ENCODE data around the gene GTF2F2. TPM values are rescaled to one million over a fixed set of nuclear protein-coding genes. Genes with fewer than 3 reads are reported as not detected.

Gene GTF2F2
- total and polyA plus RNA-seq, 2 donors (not counting 1 experiment from before 2014, with no cell fraction given): 5.9 to 19.6 TPM

- H3K9me3 ChIP-seq (ENCODE audit: control extremely low read depth in 1 of 3, control insufficient read depth in 2 of 3, insufficient read depth in 1 of 3, low read length in 2 of 3): no peaks in the 10 kb centered on the region
- H3K4me1 ChIP-seq (ENCODE audit: control insufficient read depth in 2 of 2, insufficient read depth in 2 of 2, low read length in 2 of 2): peaks cover 0 to 2% of the 10 kb centered on the region in 2 donors
- TF ChIP-seq CTCF (IDR thresholded peaks at IDR 0.05): no peak
- TF ChIP-seq EZH2 (IDR thresholded peaks at IDR 0.05; ENCODE audit: borderline replicate concordance, insufficient read depth, low read depth, low read length, poor library complexity, severe bottlenecking): no peak
- Mint-ChIP-seq H3K27me3 (no peaks in the 10 kb centered on the region), H3K4me1 (peaks cover 23% of the 10 kb centered on the region), H3K27ac (no peak overlapping the region), H3K9me3 (ENCODE audit: insufficient read depth) (no peaks in the 10 kb centered on the region), H3K4me3 (no peak overlapping the region)
- no peak overlapping the region for H3K27ac ChIP-seq (ENCODE audit: low read length in 2 of 2)
- no peak overlapping the region for H3K4me3 ChIP-seq (ENCODE audit: control extremely low read depth in 1 of 5, extremely low read depth in 1 of 5, insufficient read depth in 1 of 5, low read depth in 2 of 5, low read length in 4 of 5)
- H2AFZ ChIP-seq (ENCODE audit: insufficient read depth, low read depth, low read length, poor library complexity, severe bottlenecking): no peak overlapping the region
- H4K20me1 ChIP-seq (ENCODE audit: control insufficient read depth, insufficient read depth, low read length, poor library complexity, severe bottlenecking): peaks cover 10% of the 10 kb centered on the region
- no peak for DNase-seq
- no peak overlapping the region for H3K9ac ChIP-seq (ENCODE audit: low read length)
- H3K27me3 ChIP-seq (replicated peaks in 1 of 4; ENCODE audit: control extremely low read depth in 1 of 4, control insufficient read depth in 3 of 4, insufficient read depth in 4 of 4, low read length in 3 of 4): no peaks in the 10 kb centered on the region
- H3K79me2 ChIP-seq (ENCODE audit: control insufficient read depth, insufficient read depth, low read length): peaks cover 35% of the 10 kb centered on the region
- POLR2A ChIA-PET: no interaction called here
- CTCF ChIA-PET: no interaction called here
- H3K4me2 ChIP-seq (replicated peaks; ENCODE audit: low read depth, low read length, poor library complexity, severe bottlenecking): no peak overlapping the region
- WGBS (ENCODE audit: insufficient coverage): 100% methylated on average over 1 of the region's 3 CpGs
- no peaks in the 10 kb centered on the region for H3K36me3 ChIP-seq (replicated peaks in 1 of 2; ENCODE audit: control extremely low read depth in 1 of 2, control insufficient read depth in 1 of 2, extremely low read depth in 1 of 2, insufficient read depth in 2 of 2, low read length in 1 of 2)
- intact Hi-C loops (cut with micrococcal nuclease): no loop called here
- ATAC-seq (ENCODE audit: low read depth): no peak
Measured at GRCh38 chr13:45178349-45179162, 58.2 kb downstream of the GTF2F2 start.

- Histone ChIP-seq H3K36me3 (replicated peaks in 1 of 2; ENCODE audit: control extremely low read depth in 1 of 2, control insufficient read depth in 1 of 2, extremely low read depth in 1 of 2, insufficient read depth in 2 of 2, low read length in 1 of 2) (no peaks in the 10 kb centered on the region), H3K27me3 (replicated peaks in 1 of 4; ENCODE audit: control extremely low read depth in 1 of 4, control insufficient read depth in 3 of 4, insufficient read depth in 4 of 4, low read length in 3 of 4) (no peaks in the 10 kb centered on the region), H3K79me2 (ENCODE audit: control insufficient read depth, insufficient read depth, low read length) (peaks cover 35% of the 10 kb centered on the region), H3K9me3 (ENCODE audit: control extremely low read depth in 1 of 3, control insufficient read depth in 2 of 3, insufficient read depth in 1 of 3, low read length in 2 of 3) (peaks cover 0 to 8% (median 0%) of the 10 kb centered on the region in 3 donors), H4K20me1 (ENCODE audit: control insufficient read depth, insufficient read depth, low read length, poor library complexity, severe bottlenecking) (peaks cover 10% of the 10 kb centered on the region), H3K4me1 (ENCODE audit: control insufficient read depth in 2 of 2, insufficient read depth in 2 of 2, low read length in 2 of 2) (peaks cover 8 to 11% of the 10 kb centered on the region in 2 donors), H3K27ac (ENCODE audit: low read length in 2 of 2) (no peak overlapping the region), H3K4me2 (replicated peaks; ENCODE audit: low read depth, low read length, poor library complexity, severe bottlenecking) (no peak overlapping the region), H3K4me3 (ENCODE audit: control extremely low read depth in 1 of 5, extremely low read depth in 1 of 5, insufficient read depth in 1 of 5, low read depth in 2 of 5, low read length in 4 of 5) (no peak overlapping the region), H3K9ac (ENCODE audit: low read length) (no peak overlapping the region), H2AFZ (ENCODE audit: insufficient read depth, low read depth, low read length, poor library complexity, severe bottlenecking) (no peak overlapping the region)
- intact Hi-C loops (cut with micrococcal nuclease): no loop called here
- DNase-seq (no peak), ATAC-seq (ENCODE audit: low read depth) (no peak)
- Mint-ChIP-seq H3K9me3 (ENCODE audit: insufficient read depth) (no peaks in the 10 kb centered on the region), H3K27ac (no peak overlapping the region), H3K4me3 (no peak overlapping the region), H3K27me3 (no peaks in the 10 kb centered on the region), H3K4me1 (peaks cover 30% of the 10 kb centered on the region)
- ChIA-PET POLR2A (no interaction called here), CTCF (interaction anchor here (1.0 kb wide), 1 partner anchor 15 kb away, joined by 3 read pairs; no protein-coding TSS in a partner anchor)
- TF ChIP-seq EZH2 (IDR thresholded peaks at IDR 0.05; ENCODE audit: borderline replicate concordance, insufficient read depth, low read depth, low read length, poor library complexity, severe bottlenecking) (no peak), CTCF (IDR thresholded peaks at IDR 0.05) (no peak)
Measured at GRCh38 chr13:45179428-45179827, 59.1 kb downstream of the GTF2F2 start.
